ENCODE measurements around the gene LRRC47.
A peak's percentile ranks its signal among the peaks of the same experiment; 100 is the strongest.

LRRC47 gene

GRCh38 chr1:3742439-3743298, 53.6 kb downstream of the LRRC47 start:
- Mint-ChIP-seq H3K27ac (no peak overlapping the region), H3K27me3 (ENCODE audit: low read depth, poor library complexity) (no peaks in the 10 kb centered on the region), H3K9me3 (no peaks in the 10 kb centered on the region), H3K36me3 (ENCODE audit: low read depth) (peaks cover 23% of the 10 kb centered on the region), H3K4me3 (no peak overlapping the region), H3K4me1 (peaks cover 22% of the 10 kb centered on the region)
- no peak for TF ChIP-seq CTCF (IDR thresholded peaks at IDR 0.05)
- DNase-seq: no peak

- H3K4me1 Mint-ChIP-seq: peaks cover 22% of the 10 kb centered on the region
- DNase-seq: no peak
- no peaks in the 10 kb centered on the region for H3K9me3 Mint-ChIP-seq
- peaks cover 29% of the 10 kb centered on the region for H3K36me3 Mint-ChIP-seq (ENCODE audit: low read depth)
- TF ChIP-seq CTCF (IDR thresholded peaks at IDR 0.05): no peak
- H3K4me3 Mint-ChIP-seq: no peak overlapping the region
- H3K27ac Mint-ChIP-seq: peak overlapping the region; percentile 31
- no peaks in the 10 kb centered on the region for H3K27me3 Mint-ChIP-seq (ENCODE audit: low read depth, poor library complexity)
Measured at GRCh38 chr1:3741566-3742438, 54.5 kb downstream of the LRRC47 start.

- Mint-ChIP-seq H3K27ac (no peak overlapping the region), H3K9me3 (no peaks in the 10 kb centered on the region), H3K27me3 (ENCODE audit: low read depth, poor library complexity) (no peaks in the 10 kb centered on the region), H3K4me3 (no peak overlapping the region), H3K4me1 (peaks cover 23% of the 10 kb centered on the region), H3K36me3 (ENCODE audit: low read depth) (peaks cover 31% of the 10 kb centered on the region)
- TF ChIP-seq CTCF (IDR thresholded peaks at IDR 0.05): no peak
- DNase-seq: no peak
Measured at GRCh38 chr1:3740752-3741151, 55.5 kb downstream of the LRRC47 start.

GRCh38 chr1:3740042-3740441, 56.3 kb downstream of the LRRC47 start:
- H3K9me3 Mint-ChIP-seq: no peaks in the 10 kb centered on the region
- no peak for DNase-seq
- no peak for TF ChIP-seq CTCF (IDR thresholded peaks at IDR 0.05)
- no peak overlapping the region for H3K4me3 Mint-ChIP-seq
- no peaks in the 10 kb centered on the region for H3K27me3 Mint-ChIP-seq (ENCODE audit: low read depth, poor library complexity)
- H3K36me3 Mint-ChIP-seq (ENCODE audit: low read depth): peaks cover 26% of the 10 kb centered on the region
- H3K4me1 Mint-ChIP-seq: peaks cover 17% of the 10 kb centered on the region
- no peak overlapping the region for H3K27ac Mint-ChIP-seq

- no peak for DNase-seq
- H3K9me3 Mint-ChIP-seq: no peaks in the 10 kb centered on the region
- peaks cover 11% of the 10 kb centered on the region for H3K4me1 Mint-ChIP-seq
- no peak overlapping the region for H3K27ac Mint-ChIP-seq
- TF ChIP-seq CTCF (IDR thresholded peaks at IDR 0.05): no peak
- H3K36me3 Mint-ChIP-seq (ENCODE audit: low read depth): peaks cover 26% of the 10 kb centered on the region
- no peak overlapping the region for H3K4me3 Mint-ChIP-seq
- H3K27me3 Mint-ChIP-seq (ENCODE audit: low read depth, poor library complexity): no peaks in the 10 kb centered on the region
Measured at GRCh38 chr1:3738943-3739342, 57.4 kb downstream of the LRRC47 start.

All from nephron progenitor cell (in vitro differentiated cells).